Left lung (tissue), 14 donors: ENCODE data around the gene MALL. TPM values are rescaled to one million over a fixed set of nuclear protein-coding genes. Genes with fewer than 3 reads are reported as not detected.
A peak's percentile ranks its signal among the peaks of the same experiment; 100 is the strongest.
"Not testable (repeated sequence)": the region's sequence is repeated elsewhere in the genome, so short reads cannot be mapped to it uniquely, and the experiment has no call there.

Experiments
- ATAC-seq: fragments of 200-7000 bp; cut with Tn5 transposase; one replicate; pipeline ENCODE4 v1.9.1; 2020; ENCODE audit warnings: moderate library complexity
- DNase-seq, 4 donors: peaks; one replicate each; pipeline ENCODE4 v3.0.0-alpha.2; 2013 to 2020
- H3K27ac ChIP-seq, 2 donors: fragments of 200-600 bp; sonication (generic) in 1 of 2; one replicate each; pipeline versions ENCODE4 v1.5.0 to v1.8.0; 2020 to 2021
- H3K27me3 ChIP-seq, 2 donors: fragments of 200-600 bp; sonication (generic) in 1 of 2; one replicate each; pipeline versions ENCODE4 v1.5.0 to v1.8.0; 2020 to 2021
- H3K36me3 ChIP-seq, 2 donors: fragments of 200-600 bp; sonication (generic) in 1 of 2; one replicate each; pipeline versions ENCODE4 v1.5.0 to v1.8.0; 2020 to 2021
- H3K4me1 ChIP-seq, 2 donors: fragments of 200-600 bp; one replicate each; pipeline ENCODE4 v1.8.0; 2021
- H3K4me3 ChIP-seq, 2 donors: fragments of 200-600 bp; sonication (generic) in 1 of 2; one replicate each; pipeline versions ENCODE4 v1.5.0 to v1.8.0; 2020 to 2021; ENCODE audit warnings: mild to moderate bottlenecking in 1 of 2
- H3K9me3 ChIP-seq, 2 donors: fragments of 200-600 bp; sonication (generic) in 1 of 2; one replicate each; pipeline versions ENCODE4 v1.5.0 to v1.8.0; 2020 to 2021
- CTCF ChIP-seq, 2 donors: fragments of 200-600 bp; sonication (generic) in 1 of 2; IDR thresholded peaks; one replicate each; pipeline versions ENCODE4 v1.5.0 to v1.8.0; 2021; ENCODE audit warnings: antibody characterized with exemption in 2 of 2
- intact Hi-C, 2 donors: fragments of 100-400 bp; cut with DNase I; formaldehyde crosslinking; loops; one replicate each; pipeline versions ENCODE4 v1.11.2 to v1.14.2; 2022
- long read RNA-seq, 12 donors: library from polyadenylated mRNA in 2 of 12; unstranded in 2 of 12; transcript quantifications; one replicate each; pipeline ENCODE4 v2.0.0 and lab custom pipeline, GENCODE V29; 2019 to 2026
- polyA plus RNA-seq, 6 donors: library from polyadenylated mRNA; unstranded; fragments of 120-200 nt; gene quantifications; one replicate each; pipeline ENCODE4 v1.2.1, GENCODE V29; 2013; ENCODE audit not compliant: insufficient read length in 6 of 6
- total RNA-seq, 2 donors: library from RNA; stranded (reverse); fragmentation: NEBNext Ultra II Directional; extraction: Animal tissue kit (Norgen Biotek cat#: 25700); gene quantifications; one replicate each; pipeline ENCODE4 v1.2.1, GENCODE V29; 2021
- donor health status: DM: no; HTN: yes; CAD: no.
- donor health status: DM: no; HTN: no; CAD: no.

MALL gene
- total RNA-seq, result 100 to 1,000 TPM; 105 to 288 TPM
- 10 to 100 TPM; 29.3 to 54.1 (median 44.9) TPM for polyA plus RNA-seq
- long read RNA-seq, donor 1, transcript MALL-201 (4 exons, 3,061 nt), result major isoform, 25 of 25 reads
- long read RNA-seq, donor 1, partial matches to known transcripts, result 0 of 25 reads
- long read RNA-seq, donor 1, other reads (novel, unspliced or antisense), result 0 of 25 reads
- long read RNA-seq, donor 2, transcript MALL-201 (4 exons, 3,061 nt), result major isoform, 24 of 25 reads
- long read RNA-seq, donor 2, partial matches to known transcripts, result 0 of 25 reads
- long read RNA-seq, donor 2, other reads (novel, unspliced or antisense), result 0 of 25 reads
- long read RNA-seq, donor 3, transcript MALL-201 (4 exons, 3,061 nt), result major isoform, 14 of 14 reads
- long read RNA-seq, donor 3, partial matches to known transcripts, result 0 of 14 reads
- long read RNA-seq, donor 3, other reads (novel, unspliced or antisense), result 0 of 14 reads
- long read RNA-seq, donor 4, transcript MALL-201 (4 exons, 3,061 nt), result major isoform, 133 of 146 reads
- long read RNA-seq, donor 4, partial matches to known transcripts, result 3 of 146 reads
- long read RNA-seq, donor 4, other reads (novel, unspliced or antisense), result 10 of 146 reads
- long read RNA-seq, donor 5, transcript MALL-201 (4 exons, 3,061 nt), result major isoform, 25 of 26 reads
- long read RNA-seq, donor 5, partial matches to known transcripts, result 0 of 26 reads
- long read RNA-seq, donor 5, other reads (novel, unspliced or antisense), result 0 of 26 reads
- long read RNA-seq, donor 6, transcript MALL-201 (4 exons, 3,061 nt), result major isoform, 7 of 7 reads
- long read RNA-seq, donor 6, partial matches to known transcripts, result 0 of 7 reads
- long read RNA-seq, donor 6, other reads (novel, unspliced or antisense), result 0 of 7 reads
- long read RNA-seq, donor 7, partial matches to known transcripts, result 0 of 1 reads
- long read RNA-seq, donor 7, other reads (novel, unspliced or antisense), result 0 of 1 reads
- long read RNA-seq, donor 8, transcript MALL-201 (4 exons, 3,061 nt), result major isoform, 14 of 25 reads
- long read RNA-seq, donor 8, partial matches to known transcripts, result 10 of 25 reads
- long read RNA-seq, donor 8, other reads (novel, unspliced or antisense), result 0 of 25 reads
- long read RNA-seq, donor 9, result 0 reads
- long read RNA-seq, donor 10, transcript MALL-201 (4 exons, 3,061 nt), result major isoform, 9 of 10 reads
- long read RNA-seq, donor 10, partial matches to known transcripts, result 0 of 10 reads
- long read RNA-seq, donor 10, other reads (novel, unspliced or antisense), result 1 of 10 reads
- long read RNA-seq, donor 11, result 0 reads
- long read RNA-seq, donor 12, transcript MALL-201 (4 exons, 3,061 nt), result major isoform, 15 of 15 reads
- long read RNA-seq, donor 12, partial matches to known transcripts, result 0 of 15 reads
- long read RNA-seq, donor 12, other reads (novel, unspliced or antisense), result 0 of 15 reads

DNA sequence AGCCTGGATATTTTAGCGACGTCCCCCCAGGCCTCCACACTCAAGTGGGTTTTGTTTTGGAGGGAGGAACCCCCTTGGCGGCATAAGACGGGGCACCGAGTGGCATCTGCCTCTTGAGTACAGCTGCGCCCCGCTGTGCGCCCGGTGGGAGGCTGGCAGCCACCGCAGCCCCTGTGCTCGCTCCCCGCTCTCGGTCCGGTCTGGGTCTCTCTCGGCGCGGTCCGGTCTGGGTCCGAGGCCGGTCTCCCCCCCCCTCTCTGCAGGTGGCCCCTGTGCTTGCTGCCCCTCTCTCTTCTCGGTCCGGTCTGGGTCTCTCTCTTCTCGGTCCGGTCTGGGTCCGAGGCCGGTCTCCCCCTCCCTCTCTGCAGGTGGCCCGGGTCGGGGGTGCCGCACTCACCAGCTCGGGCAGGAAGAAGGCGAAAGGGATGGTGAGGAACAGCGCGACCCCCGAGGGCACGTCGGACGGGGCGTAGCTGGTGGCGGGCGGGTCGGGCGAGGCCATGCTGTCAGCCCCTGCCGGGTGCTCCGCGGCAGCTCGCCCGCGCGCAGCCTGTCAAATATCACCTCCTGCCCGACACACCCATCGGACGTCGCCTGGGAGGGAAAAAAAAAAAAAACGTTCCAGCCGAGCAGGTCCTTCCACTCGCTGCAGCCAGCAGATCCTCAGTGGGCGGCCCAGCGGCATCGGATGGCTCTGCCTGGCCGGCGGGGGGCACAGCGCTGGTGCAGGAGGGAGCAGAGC lies at the start of gene MALL:
Gene MALL, minus strand, starts transcription at position 532 of the 742 bp plus-strand sequence. Its CDS starts 30 bp downstream, at position 502.
- DNase-seq, result peak in 3 of 4 donors; percentile 56 to 84 (median 77)
- intact Hi-C loops, result no loop called here

DNA sequence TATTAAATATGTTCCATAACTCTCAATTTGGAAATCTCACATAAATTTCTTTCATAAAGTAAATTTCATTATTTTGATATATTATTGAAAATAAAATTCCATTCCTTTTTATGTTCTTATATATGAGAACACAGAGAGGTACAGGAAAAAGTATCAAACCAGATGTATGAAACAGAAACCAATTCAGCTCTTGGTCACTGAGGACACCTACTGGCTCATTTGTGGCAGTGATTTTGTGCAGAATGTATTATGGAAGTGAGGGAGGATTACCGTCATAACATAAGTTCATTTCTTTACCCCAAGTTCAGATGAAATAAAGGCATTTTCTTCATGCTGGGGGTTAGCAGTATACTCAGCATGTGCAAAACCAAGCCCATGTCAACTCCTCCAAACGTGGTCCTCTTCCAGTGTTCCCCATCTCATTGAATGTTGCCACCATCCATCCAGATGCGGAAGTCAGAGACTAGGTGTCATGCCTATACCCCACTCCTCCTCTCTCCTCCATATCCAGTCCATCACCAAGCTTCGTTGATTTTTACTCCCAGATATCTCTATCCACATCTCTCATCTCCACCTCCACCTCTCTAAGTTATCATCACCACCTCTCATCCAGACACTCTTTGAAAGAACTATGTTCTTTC lies 41.7 kb upstream of the MALL start:
- H3K36me3 ChIP-seq, result no peaks in the 10 kb centered on the region
- intact Hi-C loops, result no loop called here
- no peak overlapping the region for H3K4me3 ChIP-seq
- H3K9me3 ChIP-seq, result peaks cover 0 to 14% of the 10 kb centered on the region in 2 donors
- peaks cover 0 to 17% of the 10 kb centered on the region in 2 donors for H3K4me1 ChIP-seq
- ATAC-seq, result peak; percentile 93
- TF ChIP-seq CTCF (IDR thresholded peaks at IDR 0.05), result peak; percentile 71 to 79
- H3K27me3 ChIP-seq, result no peaks in the 10 kb centered on the region
- DNase-seq, result peak in 2 of 4 donors; percentile 17 to 54
- peak overlapping the region in 1 of 2 donors; percentile 14 for H3K27ac ChIP-seq

More for the DNA sequence above, at the start of gene MALL:
- H3K9me3 ChIP-seq, result no peaks in the 10 kb centered on the region
- no peak for TF ChIP-seq CTCF (IDR thresholded peaks at IDR 0.05)
- H3K4me1 ChIP-seq, result peaks cover 13 to 19% of the 10 kb centered on the region in 2 donors
- no peaks in the 10 kb centered on the region for H3K36me3 ChIP-seq
- H3K4me3 ChIP-seq, result peak within 1 kb of the TSS; percentile 27 to 42
- ATAC-seq, result peak; percentile 82
- peaks cover 0 to 32% of the 10 kb centered on the region in 2 donors for H3K27me3 ChIP-seq
- peak within 1 kb of the TSS; percentile 49 to 67 for H3K27ac ChIP-seq

GRCh38 chr2:110154828-110155227 lies 39.2 kb upstream of the MALL start:
- Histone ChIP-seq H3K4me1 (peaks cover 0 to 17% of the 10 kb centered on the region in 2 donors), H3K9me3 (peaks cover 0 to 14% of the 10 kb centered on the region in 2 donors)
- H3K4me3 ChIP-seq, H3K27ac ChIP-seq, H3K36me3 ChIP-seq, intact Hi-C loops, ATAC-seq, DNase-seq, H3K27me3 ChIP-seq: not testable (repeated sequence)

DNA sequence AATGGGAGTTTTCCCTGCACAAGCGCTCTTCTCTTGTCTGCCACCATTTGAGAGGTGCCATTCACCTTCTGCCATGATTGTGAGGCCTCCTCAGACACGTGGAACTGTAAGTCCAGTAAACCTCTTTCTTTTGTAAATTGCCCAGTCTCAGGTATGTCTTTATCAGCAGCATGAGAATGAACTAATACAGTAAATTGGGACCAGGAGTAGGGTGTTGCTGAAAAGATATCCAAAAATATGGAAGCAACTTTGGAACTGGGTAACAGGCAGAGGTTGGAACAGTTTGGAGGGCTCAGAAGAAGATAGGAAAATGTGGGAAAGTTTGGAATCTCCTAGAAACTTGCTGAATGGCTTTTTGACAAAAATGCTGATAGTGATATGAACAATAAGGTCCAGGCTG lies 38.6 kb upstream of the MALL start:
- H3K4me3 ChIP-seq, DNase-seq, intact Hi-C loops, ATAC-seq, H3K36me3 ChIP-seq, H3K27me3 ChIP-seq, H3K27ac ChIP-seq: not testable (repeated sequence)
- Histone ChIP-seq H3K4me1 (peaks cover 0 to 17% of the 10 kb centered on the region in 2 donors), H3K9me3 (peaks cover 0 to 14% of the 10 kb centered on the region in 2 donors)

DNA sequence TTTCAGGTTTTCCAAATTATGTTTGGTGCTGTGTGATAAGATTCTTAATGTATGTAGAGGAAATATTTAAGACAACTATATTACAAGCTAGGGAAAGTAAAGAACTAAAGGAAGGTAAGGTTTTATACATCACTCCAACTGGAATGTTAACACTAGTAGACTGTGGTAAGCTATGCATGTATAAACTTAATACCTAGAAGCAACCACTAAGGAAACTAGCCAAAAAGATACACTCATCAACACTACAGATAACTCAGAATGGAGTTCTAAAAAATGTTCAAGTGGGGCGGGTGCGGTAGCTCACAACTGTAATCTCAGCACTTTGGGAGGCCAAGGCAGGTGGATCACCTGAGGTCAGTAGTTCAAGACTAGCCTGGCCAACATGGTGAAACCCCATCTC lies 37.8 kb upstream of the MALL start:
- H3K4me1 ChIP-seq, result peaks cover 0 to 17% of the 10 kb centered on the region in 2 donors
- ATAC-seq (peak; percentile 44), DNase-seq (no peak)
- intact Hi-C loops, result no loop called here
- peaks cover 0 to 14% of the 10 kb centered on the region in 2 donors for H3K9me3 ChIP-seq
- H3K4me3 ChIP-seq, result no peak overlapping the region
- no peaks in the 10 kb centered on the region for H3K27me3 ChIP-seq
- no peak for TF ChIP-seq CTCF (IDR thresholded peaks at IDR 0.05)
- H3K27ac ChIP-seq, result no peak overlapping the region
- no peaks in the 10 kb centered on the region for H3K36me3 ChIP-seq
